Mesenteric fat pad (tissue), 1 donor: Measurements from ENCODE around the gene RHEB. TPM values are rescaled to one million over a fixed set of nuclear protein-coding genes. Genes with fewer than 3 reads are reported as not detected.

Experiments
- DNase-seq: peaks from one replicate; pipeline ENCODE4 v3.0.0-alpha.2; 2020; ENCODE audit warnings: low spot score
- total RNA-seq: library from RNA; stranded (reverse); fragmentation: NEBNext Ultra II Directional; extraction: Animal tissue kit (Norgen Biotek cat#: 25700); gene quantifications from one replicate; pipeline ENCODE4 v1.2.1, GENCODE V29; 2021
- donor health status: DM: yes; HTN: yes; CAD: no.

Gene RHEB
- total RNA-seq, 1 donor from 2014 or later: 162 TPM

- no peak for DNase-seq
Observed at GRCh38 chr7:151504715-151505326, 14.9 kb downstream of the RHEB start.

- DNase-seq: no peak
Observed at GRCh38 chr7:151503902-151504714, 15.6 kb downstream of the RHEB start.

DNA sequence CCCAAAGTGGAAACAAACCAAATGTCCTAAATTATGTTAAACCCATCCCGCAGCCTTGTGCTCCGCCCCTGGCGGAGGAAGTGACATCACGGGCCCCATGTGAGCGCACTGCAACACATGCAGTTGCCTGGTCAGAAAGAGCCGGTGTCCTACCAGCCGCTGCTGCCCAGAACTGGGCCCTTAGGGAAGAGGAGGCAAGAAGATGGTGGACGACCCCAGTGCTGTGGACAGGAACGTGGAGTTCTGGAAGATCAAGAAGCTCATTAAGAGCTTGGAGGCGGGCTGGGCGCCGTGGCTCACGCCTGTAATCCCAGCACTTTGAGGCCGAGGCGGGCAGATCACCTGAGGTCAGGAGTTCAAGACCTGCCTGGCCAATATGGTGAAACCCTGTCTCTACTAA lies 18.0 kb downstream of the RHEB start:
- no peak for DNase-seq

DNA sequence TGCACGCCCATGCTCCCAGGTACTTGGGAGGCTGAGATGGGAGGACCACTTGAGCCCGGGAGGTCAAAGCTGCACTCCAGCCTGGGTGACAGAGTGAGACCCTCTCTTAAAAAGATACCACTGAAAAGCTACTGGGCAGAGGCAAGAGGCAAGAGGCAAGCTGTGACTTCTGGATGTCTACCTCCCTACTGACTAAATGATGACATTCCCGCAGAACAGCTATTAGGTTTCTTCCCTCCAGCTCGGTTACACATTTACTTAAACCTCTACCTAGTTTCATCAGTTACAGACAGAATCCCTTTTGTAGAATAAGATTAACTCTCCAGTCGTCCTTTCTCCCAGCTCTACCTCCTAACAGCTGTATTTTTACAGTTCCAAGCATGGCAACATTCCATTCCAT lies 21.2 kb downstream of the RHEB start:
- no peak for DNase-seq

DNA sequence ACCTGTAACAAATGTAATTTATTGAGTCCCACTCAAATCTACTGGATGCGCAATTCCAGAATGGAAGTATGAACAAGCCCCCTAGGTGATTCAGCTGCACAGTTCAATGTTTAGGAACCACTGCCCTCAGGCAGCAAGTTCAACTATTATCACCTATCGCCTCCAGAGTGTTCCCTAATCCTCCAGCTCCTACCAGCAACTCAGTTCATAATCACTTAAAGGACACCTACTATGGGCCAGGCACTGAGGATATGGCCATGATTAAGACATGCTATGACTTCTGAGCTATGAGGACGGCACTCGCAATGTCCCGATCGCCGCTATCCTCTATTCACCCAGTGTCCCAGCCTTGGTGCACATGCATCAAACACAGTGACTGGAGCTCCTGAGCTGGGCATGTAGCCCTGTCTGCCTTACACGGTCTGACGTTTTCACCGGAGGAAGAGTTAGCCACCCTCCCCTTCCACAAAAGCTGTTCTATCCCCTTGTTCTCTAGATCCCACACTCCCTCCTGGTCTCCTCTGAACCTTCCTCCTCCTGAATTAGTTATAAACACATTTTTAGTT lies 22.3 kb downstream of the RHEB start:
- no peak for DNase-seq

DNA sequence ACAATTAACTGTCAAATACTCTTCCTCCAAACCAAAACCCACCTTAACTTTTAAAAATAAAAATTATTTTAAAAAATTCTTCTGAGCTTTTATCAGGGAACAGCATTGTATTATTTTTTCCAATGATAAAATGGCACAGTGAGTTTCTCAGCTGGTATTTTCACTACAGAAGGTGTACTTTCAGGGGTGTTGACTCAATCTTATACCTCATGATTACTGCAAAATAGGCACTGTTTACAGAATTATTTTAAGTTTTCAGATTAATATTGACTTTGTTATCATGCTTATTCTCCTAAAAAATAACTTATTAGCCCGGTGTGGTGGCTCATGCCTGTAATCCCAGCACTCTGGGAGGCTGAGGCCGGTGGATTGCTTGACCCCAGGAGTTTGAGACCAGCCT lies 24.3 kb downstream of the RHEB start:
- DNase-seq: no peak

DNA sequence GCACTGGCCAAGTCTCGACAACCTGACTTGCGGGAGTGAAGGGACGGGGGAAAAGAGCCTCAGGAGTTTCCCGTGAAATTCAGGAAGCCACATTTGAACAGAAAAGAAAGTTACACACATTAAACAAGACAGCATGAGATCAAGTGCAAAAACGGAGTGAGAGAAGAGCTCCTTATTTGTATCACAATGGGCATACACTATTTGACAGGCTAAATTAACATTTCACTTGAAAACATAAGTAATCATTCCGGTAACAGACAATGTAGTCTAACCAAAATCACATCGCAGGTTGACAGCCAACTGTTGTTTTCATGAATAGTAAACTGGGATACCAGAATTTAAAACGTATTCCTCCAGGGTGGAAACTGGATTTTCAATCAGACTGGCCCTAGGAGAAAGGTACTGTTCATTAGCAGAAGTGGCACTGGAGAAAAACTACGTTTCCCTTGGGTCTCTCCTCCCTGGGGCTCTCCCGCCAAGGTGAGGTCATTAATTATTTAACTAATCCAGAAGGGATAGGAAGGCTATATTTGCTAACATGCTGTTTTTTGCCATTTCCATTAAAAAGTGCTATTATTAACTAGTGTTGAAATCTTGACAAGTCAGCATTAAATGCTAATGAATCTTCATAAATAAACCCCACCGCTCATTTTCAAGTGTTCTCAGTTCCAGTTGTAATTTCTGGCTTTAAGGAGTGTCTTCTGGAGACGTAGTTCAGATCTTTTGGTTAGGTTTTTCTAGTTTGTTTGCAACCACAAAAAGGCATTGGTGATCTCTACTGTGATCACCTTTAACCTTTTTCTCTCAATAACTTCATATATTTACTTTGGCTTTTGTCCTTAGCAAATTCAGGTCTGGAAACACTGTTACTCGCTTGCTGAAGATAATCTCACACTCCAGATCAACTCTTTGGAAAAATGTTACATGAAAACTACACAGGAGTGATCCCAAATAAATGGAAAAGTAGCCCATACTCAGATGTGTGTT lies 25.1 kb downstream of the RHEB start:
- no peak for DNase-seq

DNA sequence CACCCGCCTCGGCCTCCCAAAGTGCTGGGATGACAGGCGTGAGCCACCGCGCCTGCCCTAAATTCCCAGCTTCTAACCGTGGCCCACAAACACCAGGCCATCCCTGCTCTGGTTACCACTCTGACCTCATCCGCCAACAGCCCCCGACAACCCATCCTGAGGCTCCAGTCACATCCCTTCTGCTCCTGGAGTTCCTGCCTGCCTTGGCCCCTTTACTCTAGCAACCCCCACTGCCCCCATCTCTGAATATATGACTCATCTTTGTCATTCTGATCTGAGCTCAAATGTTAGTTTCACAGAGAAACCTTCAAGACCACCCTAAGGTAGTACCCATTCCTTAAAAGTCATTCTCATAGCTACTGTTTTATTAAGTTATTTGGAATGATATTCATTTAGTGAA lies 26.6 kb downstream of the RHEB start:
- no peak for DNase-seq

- DNase-seq: no peak
Observed at GRCh38 chr7:151491859-151492258, 27.8 kb downstream of the RHEB start.

DNA sequence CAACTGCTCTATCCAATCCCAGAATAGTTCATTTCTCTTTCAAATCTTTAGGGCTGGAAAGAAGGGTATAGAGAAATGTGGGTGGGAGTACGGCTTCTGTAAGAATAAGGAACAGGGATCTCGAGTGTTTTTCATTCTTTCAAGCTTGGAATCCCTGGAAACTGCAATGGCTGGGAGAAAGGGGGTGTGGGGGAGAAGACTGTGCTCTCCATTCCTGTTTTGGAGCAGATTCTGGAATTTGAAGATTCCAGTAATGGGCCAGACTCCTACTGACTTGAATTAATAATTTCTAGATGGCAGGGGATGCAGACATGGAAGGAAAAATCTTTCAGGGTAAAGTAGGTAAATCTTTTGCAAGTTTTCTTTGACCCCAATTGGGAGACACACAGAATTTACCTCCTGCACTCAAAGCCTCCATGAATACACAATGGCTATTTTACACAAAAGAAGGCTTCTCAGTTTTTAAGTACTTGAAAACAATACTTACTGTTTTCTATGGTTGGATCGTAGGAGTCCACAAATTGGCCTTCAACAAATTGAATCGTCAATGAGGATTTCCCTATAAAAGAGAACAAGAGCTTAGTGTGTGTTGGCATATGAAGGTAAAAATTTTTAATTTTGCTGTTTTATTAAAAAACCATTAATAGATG lies 29.1 kb downstream of the RHEB start:
- DNase-seq: no peak

DNA sequence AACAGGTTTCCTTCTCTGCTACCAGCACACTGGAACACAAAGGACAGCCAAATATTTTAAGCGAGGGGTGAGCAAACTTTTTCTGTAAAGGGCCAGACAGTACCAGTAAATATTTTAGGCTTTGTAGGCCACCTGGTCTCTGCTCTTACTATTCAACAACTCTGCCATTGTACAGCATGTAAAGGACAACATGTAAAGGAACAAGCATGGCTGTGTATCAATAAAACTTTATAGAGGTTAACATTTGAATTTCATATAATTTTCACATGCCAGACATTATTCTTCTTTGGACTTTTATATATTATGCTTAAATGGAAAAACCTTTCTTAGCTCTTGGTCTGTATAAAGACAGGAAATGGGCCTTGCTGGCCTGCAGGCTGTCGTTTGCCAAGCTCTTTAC lies 30.2 kb downstream of the RHEB start:
- DNase-seq: no peak

GRCh38 chr7:151488096-151488495 lies 31.6 kb downstream of the RHEB start:
- DNase-seq: no peak

GRCh38 chr7:151487228-151487627 lies 32.5 kb downstream of the RHEB start:
- no peak for DNase-seq

- no peak for DNase-seq
Observed at GRCh38 chr7:151486074-151486473, 33.6 kb downstream of the RHEB start.

DNA sequence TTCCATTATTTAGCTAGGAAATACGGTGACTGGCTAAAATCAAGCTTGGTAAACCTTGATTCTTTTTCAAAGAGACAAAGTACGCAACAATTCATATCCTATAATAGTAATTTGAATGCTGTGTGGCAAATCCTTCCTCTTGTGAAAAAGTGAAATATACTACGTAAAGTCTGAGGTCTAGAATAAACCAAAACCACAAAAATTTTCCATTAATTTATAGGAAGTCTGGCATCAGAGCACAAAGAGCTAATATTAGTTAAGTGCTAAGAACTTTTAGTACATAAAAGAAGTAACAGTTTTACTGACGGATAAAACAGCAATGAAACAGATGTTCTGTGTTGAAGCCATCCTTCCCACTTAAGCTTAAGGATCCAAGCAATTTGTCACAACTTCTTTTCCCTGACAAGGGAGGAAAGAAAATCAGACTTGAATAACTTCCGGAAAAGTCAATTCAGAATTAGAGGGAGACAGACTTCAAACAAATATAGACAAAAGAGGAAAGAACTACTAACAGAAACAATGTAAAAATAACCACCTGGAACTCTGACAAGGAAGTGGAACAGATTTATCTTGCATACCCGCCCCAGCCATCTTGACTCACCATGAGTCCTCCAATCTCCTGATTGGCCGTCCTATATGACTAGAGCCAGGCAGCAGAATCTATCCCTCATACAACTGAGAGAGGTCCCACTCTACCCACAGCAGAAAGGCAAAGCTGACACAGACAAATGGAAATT lies 34.6 kb downstream of the RHEB start:
- DNase-seq: no peak

DNA sequence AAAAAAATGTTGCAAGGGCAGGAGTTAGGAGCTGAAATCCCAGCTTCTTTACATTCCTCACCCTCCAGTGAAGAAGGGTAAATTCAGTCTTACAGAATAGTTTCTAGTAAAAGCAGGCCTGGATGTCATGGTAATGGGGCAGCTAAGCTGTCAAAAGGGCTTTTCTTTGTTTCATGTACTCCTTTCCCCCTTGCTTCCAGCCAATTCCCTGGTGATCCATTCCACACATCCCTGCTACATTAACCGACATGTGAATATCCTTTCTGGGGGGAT lies 36.0 kb downstream of the RHEB start:
- DNase-seq: no peak

DNA sequence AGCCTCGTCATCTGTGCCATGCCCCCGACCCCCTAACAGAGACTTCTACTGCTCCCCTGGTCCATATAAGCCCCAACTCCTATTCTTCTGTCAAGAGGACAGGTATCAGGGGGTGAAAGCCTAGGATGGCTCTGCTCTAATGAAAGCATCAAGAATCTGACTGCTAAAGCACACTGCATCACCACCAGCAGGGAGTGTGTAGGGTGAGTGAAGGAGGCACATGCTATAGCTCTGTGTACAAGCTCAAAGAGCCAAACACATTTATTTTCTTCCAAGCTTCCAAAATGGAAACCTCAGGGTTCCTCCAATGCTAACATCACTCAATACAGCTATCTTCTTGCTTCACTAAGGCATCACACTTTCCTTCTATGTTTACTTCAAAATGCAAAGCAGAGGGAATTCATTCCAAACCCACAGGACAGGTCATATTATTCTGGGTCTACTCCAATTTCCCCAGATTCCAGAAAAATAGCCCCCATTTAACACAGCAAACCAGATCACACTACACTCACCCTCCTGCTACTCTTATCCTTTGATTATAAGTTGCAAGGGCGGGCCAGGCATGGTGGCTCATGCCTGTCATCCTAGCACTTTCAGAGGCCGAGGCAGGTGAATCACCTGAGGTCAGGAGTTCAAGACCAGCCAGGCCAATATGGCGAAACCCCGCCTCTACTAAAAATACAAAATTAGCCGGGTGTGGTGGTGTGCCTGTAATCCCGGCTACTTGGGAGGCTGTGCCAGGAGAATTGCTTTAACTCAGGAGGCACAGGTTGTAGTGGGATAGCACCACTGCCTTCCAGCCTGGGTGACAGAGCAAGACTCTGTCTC lies 36.6 kb downstream of the RHEB start:
- DNase-seq: no peak

DNA sequence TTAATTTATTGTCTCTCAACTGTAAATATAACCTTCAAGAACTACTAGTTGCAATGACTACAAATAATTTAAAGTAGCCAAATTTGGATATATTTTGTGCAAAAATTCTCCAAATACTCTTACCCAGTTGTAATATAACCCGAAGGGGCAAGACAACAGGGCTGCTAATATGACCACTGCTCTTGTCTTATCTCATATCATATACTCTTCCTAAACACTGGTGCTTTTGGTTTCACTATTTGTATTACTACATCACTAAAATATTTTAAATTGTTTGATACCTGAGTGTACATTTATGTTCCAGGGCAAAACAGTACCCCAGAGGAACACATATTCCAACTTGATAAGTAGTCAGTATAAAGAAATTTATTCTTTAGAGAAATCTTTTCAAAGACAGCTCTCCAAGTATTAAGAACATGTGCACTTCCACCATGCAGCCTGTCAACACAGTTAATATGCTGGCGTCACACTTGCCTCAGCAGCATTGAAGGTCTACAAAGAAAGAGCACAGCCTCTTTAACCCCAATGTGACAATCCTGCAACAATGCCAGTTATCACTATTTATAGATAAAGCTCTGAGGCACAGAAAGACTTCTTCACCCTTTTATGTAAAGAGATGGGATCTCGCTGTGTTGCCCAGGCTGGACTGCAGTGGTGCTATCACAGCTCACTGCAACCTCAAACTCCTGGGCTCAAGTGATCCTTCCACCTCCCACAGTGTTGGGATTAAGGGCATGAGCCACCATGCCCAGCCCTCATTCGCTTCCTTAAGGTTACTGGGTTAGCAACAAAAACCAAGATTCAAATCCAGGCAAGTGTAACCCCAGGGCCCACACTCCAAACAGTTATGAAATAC lies 37.8 kb downstream of the RHEB start:
- DNase-seq: no peak

GRCh38 chr7:151477867-151478266 lies 41.8 kb downstream of the RHEB start:
- no peak for DNase-seq
